Epithelial cell of prostate (primary cell): ENCODE data around the gene EPHA7.

Source experiments
- DNase-seq: peaks from one replicate; pipeline ENCODE4 v3.0.0-alpha.2; 2011; ENCODE audit warnings: low read depth, low spot score
- H3K27ac ChIP-seq: fragments of 450-650 bp; 2 replicates; pipeline ENCODE4 v1.5.1; 2017; ENCODE audit warnings: mild to moderate bottlenecking

The EPHA7 gene

DNA sequence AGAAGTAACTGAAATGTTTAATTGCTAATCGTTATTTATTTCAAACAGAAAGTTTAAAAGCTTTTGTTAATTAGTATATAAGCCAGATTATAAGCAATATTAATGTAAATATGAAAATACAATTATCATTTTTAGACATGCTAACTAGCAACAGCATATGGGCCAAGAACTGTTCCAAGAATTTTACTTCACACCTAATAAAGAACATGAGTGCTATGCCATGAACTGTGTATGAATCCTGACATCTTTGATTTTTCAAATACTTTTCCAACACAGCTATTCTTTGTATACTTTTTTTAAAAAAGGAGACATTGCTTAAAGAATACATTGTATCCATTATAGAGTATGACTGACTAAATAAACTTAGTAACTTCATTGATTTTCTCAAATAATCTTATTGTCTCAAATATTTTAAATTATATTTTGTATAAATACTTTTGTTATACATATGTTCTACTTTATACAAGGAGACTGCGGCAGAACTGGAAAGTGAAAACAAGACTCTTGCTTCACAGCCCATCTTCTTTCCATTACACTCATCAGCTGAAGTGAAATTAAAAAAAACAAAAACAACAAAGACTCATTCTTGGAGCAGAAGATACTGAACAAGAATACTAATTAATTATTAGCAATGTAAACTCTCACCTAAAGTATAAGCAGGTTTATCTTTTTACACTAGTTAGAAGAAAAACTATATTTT lies 89.9 kb downstream of the EPHA7 start:
- H3K27ac ChIP-seq = no peak overlapping the region
- no peak for DNase-seq

DNA sequence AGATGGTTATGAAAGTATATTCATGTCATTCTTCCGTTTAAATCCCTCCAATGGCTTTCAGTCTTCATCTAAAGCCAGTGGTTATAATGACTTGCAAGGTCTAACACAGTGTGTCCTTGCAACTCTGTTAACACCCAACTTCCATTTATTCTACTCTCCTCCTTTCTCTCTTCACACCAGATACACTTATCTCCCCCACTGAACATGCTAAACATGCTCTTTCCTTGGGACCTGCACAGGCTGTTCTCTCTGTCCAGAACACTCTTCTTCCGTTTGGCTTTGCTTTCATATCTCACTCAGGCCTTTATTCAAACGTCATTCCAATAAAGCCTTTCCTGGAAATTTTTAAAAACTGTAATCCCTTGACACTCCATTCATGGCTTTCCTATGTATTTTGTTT lies 91.5 kb downstream of the EPHA7 start:
- no peak for DNase-seq

GRCh38 chr6:93325761-93326160 lies 93.6 kb downstream of the EPHA7 start:
- no peak overlapping the region for H3K27ac ChIP-seq
- no peak for DNase-seq

More for the DNA sequence above, 91.5 kb downstream of the EPHA7 start:
- no peak overlapping the region for H3K27ac ChIP-seq

DNA sequence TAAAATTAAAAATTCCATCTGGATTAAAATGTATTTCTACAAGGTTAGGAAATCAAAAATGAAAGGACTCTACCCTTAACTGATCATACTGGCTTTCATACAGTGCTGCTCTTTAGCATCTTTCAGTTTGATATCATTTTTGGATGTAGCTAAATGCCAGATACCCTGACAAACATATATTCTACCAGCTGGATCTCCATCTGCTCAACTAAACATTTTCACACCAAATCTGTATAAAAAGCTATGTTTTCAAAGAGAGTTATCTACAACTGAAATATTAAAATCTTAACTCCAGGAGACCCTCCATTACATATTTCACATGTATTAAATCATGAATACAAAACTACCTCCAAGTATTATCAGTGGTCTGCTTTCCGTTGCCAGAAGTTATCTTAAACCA lies 95.7 kb downstream of the EPHA7 start:
- no peak for DNase-seq
- no peak overlapping the region for H3K27ac ChIP-seq

DNA sequence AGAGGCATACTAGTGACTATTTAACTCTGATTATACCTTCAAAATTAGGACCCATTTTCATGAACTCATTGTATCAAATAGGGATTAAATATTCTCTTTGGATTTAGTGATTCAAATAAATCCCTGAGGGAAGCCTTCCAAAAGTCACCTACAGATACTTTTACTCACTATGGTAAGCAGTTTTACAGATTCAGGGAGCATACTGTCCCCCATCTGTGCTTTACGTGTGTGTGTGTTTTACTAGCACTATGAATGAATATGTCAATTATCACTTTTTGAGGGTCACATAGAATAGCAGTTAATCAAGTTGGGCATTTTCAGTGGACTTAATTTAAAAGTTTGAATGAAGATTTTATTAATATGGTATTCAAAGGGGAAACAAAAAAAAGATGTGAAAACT lies 96.7 kb downstream of the EPHA7 start:
- no peak for DNase-seq
- no peak overlapping the region for H3K27ac ChIP-seq

GRCh38 chr6:93319304-93319703 lies 100.1 kb downstream of the EPHA7 start:
- H3K27ac ChIP-seq = no peak overlapping the region
- DNase-seq = no peak

- no peak overlapping the region for H3K27ac ChIP-seq
- no peak for DNase-seq
These were observed 101.2 kb downstream of the EPHA7 start for GRCh38 chr6:93318121-93318520.

DNA sequence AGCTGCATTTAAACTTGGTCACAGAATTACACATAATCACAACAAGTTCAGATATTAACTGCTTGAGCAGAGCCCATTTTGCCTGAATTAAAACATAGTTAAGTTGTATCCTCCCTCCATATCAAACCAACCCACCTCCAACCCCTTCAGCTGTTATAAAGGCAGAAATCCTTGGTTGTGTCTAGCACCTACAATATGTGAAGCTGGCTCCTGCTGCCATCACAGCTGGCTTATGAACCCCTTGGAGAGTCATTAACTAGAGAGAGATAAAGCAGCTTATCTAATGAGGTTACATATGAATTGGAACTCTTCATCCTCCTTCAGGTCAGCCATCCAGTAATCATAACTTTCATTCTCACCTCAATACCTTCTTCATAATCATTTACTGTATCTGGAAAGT lies 101.8 kb downstream of the EPHA7 start:
- DNase-seq = no peak
- no peak overlapping the region for H3K27ac ChIP-seq

DNA sequence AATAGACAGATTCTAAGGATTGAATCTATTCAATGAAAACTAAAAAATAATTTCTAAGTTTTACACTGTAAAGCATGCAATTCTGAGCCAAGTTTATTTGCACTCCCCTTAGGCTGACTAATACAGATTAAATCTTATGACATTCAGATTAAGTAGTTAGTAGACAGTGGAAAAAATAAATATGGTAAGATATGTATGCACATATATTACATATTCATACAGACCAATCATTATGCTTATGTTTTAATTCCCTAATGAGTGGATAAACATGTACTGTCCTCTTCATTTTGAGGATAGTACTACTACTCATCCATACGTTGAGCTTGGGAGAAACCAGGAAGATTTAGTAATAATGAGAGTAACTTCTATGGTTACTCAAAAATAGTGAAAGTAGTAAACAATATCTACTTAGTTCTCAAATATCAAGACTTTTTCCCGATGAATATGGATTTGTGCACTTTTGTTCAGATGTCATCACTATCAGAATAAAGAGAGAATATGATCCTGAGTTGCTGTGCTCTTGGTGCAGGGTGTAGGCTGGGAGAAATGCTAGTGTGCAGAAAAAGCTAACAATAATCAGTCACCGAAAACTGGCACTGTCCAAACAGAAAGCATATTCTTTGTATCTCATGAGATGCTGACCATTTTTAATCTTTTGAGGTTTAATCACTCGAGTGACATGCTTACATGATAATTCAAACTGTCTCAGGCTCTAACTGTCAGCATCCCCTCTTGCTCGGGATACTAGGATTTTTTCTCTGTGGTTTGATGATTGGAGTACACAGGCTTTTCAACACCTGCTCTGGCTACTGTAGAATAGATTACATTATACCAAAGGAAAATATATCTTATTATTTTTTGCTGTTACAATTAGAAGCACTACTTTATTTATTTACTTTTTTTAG lies 111.6 kb downstream of the EPHA7 start:
- DNase-seq = no peak
- H3K27ac ChIP-seq = no peak overlapping the region

GRCh38 chr6:93305088-93305487 lies 114.3 kb downstream of the EPHA7 start:
- DNase-seq = no peak

DNA sequence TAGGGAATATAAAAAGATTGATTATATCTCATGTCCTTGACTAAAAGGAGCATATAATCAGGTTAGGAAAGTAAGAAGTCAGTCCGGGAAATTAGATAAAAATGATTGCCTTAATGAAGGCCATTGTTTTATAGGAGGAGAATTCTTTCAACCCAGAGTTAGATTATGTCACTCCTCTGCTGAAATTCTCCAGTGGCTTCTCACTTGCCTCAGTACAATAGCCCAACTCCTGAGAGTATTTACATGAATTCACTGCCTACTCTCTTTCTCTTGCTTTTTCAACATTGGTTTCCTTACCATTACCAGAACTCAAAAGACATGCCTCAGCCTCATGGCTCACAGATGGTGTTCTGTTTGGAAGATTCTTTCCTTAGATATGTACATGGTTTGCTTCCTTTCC lies 114.9 kb downstream of the EPHA7 start:
- H3K27ac ChIP-seq = no peak overlapping the region
- no peak for DNase-seq

More at GRCh38 chr6:93305088-93305487, 114.3 kb downstream of the EPHA7 start:
- H3K27ac ChIP-seq = no peak overlapping the region

- no peak overlapping the region for H3K27ac ChIP-seq
- no peak for DNase-seq
These were observed 118.7 kb downstream of the EPHA7 start for GRCh38 chr6:93300661-93301060.

DNA sequence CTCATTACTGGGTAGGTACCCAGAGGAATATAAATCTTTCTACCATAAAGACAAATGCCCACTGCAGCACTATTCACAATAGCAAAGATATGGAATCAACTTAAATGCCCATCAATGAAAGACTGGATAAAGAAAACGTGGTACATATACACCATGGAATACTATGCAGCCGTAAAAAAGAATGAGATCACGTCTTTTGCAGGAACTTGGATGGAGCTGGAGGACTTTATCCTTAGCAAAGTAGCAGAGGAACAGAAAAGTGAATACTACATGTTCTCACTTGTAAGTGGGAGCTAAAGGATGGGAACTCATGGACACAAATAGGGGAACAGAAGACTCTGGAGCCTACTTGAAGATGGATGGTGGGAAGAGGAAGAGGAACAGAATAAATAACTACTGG lies 119.7 kb downstream of the EPHA7 start:
- no peak for DNase-seq
- H3K27ac ChIP-seq = no peak overlapping the region

DNA sequence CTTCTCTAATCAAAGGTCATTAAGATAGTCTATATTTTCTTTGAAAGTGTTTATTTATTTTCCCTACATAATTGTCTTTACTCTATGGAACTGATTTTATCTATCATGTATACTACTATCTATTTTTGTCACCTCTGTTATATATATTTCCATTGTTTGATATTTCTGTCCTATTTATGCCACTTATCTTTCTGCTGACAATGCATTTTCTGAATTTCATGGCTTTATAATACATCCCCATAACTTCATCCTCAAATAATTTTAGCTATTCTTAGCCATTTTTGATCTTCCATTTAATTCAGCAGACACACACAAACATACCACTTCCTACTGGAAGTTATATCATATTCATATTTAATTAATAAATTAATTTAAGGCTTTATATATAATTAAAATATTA lies 123.7 kb downstream of the EPHA7 start:
- no peak overlapping the region for H3K27ac ChIP-seq
- no peak for DNase-seq

DNA sequence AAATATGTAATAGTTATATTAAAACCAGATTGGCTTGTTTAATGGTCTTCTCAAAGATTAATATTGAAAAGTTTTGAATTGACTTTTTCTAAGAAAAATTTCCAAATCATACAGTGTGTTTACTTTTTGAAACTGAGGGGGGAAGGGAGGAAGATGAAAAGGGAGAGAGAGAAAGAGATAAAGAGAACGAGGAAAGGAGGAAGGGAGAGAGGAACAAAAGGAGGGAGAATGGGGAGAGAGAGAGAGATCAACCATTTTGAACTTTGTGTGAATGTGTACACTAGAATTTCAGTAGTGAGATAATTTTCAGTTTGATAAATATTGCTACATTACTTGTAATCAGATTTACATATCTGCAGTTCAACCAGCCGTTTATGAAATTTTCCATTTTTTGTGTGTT lies 124.5 kb downstream of the EPHA7 start:
- no peak overlapping the region for H3K27ac ChIP-seq
- DNase-seq = no peak

DNA sequence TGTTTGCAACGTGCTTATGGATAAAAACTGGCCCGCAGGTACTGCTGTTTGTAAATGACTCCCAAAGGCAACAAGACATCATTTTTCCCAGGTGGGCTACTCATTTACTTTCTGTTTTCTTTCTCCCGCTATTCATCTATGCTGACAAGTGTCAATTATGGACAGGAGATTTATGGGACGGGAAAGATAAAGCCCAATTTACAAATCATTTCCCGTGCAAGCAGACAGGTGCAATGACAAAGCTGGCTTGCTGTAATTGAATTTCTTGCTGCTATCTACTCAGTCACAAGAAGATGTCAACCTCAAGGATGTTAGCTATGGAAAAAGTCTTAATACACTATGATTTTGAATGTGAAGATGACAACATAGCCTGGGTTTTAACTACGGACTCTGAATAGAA lies 125.5 kb downstream of the EPHA7 start:
- DNase-seq = no peak
- no peak overlapping the region for H3K27ac ChIP-seq

- no peak for DNase-seq
- H3K27ac ChIP-seq = no peak overlapping the region
These were observed 125.9 kb downstream of the EPHA7 start for GRCh38 chr6:93293460-93293859.

GRCh38 chr6:93282521-93283031 lies 136.8 kb downstream of the EPHA7 start:
- no peak overlapping the region for H3K27ac ChIP-seq
- no peak for DNase-seq

DNA sequence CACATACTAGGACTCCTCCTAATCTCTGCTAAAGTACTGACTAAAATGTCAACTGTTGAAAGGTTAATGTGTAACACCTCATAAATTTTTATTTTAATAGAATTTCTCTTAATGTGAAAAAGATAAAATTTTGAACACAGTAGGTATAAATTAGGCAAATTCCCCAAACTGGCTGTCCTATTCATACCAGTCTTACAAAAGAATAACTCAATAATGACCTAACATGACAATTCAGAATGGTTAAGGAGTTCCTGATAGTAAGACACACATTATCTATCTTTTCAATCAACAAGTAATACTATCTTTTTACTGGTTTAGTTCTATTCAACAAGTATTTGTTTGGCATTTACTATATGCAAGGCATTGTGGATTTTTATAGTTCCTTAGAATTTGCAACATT lies 141.1 kb downstream of the EPHA7 start:
- no peak for DNase-seq
- H3K27ac ChIP-seq = no peak overlapping the region

DNA sequence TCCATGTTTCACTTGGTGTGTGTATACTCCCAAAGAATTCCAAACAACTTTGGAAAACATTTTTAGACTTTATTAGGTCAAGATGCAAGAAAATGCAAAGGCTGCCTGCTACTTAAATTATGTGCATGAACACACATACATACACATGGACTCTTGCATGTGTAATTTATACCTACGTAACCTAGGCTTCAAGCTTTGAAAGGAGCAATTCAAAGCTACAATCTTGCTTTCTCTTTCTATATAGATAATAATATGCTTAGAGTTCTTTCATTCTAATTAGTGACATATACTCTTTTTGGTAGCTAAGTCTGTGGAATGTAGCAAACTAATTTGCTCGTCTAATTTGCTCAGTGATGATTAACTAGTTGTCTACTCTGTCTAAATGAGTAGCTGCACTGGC lies 146.5 kb downstream of the EPHA7 start:
- no peak for DNase-seq
- no peak overlapping the region for H3K27ac ChIP-seq

DNA sequence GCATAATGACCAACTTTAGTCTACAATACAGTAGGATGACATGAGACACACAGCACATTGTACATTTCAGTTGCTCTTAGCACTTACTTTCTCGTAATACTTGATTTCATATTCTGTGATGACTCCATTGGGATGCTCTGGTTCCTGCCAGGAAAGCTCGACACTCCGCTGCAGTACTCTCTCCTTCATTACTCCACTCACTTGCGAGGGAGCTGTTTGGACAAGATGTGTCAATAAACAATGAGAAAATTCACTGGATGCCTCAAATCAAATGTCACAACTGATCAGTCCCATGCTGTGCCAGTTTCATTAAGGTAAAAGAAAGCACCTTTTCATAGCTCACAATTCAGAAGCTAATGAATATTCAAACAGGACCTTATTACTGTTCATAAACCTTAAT lies 147.1 kb downstream of the EPHA7 start:
- DNase-seq = no peak
- H3K27ac ChIP-seq = no peak overlapping the region
